ENCODE data around the gene DPH7.
"Not testable (repeated sequence)": the region's sequence is repeated elsewhere in the genome, so short reads cannot be mapped to it uniquely, and the experiment has no call there.

DNA sequence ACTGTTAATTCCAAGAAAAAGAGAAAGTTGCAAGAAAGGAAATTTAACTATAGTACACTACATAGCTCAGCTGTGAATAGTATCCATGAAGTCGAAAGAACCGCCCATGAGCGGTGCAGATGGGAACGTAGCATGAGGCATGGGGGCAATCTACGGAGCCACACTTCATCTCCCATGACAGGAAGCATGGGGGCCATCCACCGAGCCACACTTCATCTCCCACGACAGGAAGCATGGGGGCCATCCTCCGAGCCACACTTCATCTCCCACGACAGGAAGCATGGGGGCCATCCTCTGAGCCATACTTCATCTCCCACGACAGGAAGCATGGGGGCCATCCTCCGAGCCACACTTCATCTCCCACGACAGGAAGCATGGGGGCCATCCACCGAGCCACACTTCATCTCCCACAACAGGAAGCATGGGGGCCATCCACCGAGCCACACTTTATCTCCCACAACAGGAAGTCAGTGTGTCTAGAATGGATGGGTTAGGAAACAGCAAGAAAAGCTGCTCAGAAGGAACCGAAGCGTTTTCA, 42.1 kb downstream of the DPH7 start:
- TF ChIP-seq, protein P1, sequence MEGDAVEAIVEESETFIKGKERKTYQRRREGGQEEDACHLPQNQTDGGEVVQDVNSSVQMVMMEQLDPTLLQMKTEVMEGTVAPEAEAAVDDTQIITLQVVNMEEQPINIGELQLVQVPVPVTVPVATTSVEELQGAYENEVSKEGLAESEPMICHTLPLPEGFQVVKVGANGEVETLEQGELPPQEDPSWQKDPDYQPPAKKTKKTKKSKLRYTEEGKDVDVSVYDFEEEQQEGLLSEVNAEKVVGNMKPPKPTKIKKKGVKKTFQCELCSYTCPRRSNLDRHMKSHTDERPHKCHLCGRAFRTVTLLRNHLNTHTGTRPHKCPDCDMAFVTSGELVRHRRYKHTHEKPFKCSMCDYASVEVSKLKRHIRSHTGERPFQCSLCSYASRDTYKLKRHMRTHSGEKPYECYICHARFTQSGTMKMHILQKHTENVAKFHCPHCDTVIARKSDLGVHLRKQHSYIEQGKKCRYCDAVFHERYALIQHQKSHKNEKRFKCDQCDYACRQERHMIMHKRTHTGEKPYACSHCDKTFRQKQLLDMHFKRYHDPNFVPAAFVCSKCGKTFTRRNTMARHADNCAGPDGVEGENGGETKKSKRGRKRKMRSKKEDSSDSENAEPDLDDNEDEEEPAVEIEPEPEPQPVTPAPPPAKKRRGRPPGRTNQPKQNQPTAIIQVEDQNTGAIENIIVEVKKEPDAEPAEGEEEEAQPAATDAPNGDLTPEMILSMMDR (IDR thresholded peaks at IDR 0.05; ENCODE audit: borderline replicate concordance, extremely low read depth, low read length, poor library complexity, severe bottlenecking) = not testable (repeated sequence)
- not testable (repeated sequence) for TF ChIP-seq EZH2 (IDR thresholded peaks at IDR 0.05; ENCODE audit: borderline replicate concordance, low read depth, low read length, severe bottlenecking)

Measured in DND-41 (cell line).